CD14-positive monocyte (primary cell): ENCODE measurements around the gene DUS1L. TPM values are rescaled to one million over a fixed set of nuclear protein-coding genes. Genes with fewer than 3 reads are reported as not detected.

Experiments
- DNase-seq, 3 donors: peaks; one replicate each; pipeline ENCODE4 v3.0.0-alpha.2; 2011 to 2022
- H2AFZ ChIP-seq: 2 replicates; pipeline ENCODE4 v1.6.0; 2012; ENCODE audit warnings: mild to moderate bottlenecking, low read depth, low read length, inconsistent platforms; ENCODE audit not compliant: insufficient read depth, poor library complexity, severe bottlenecking
- H3K27ac ChIP-seq, 2 donors: 1 replicate in 1 of 2; 2 replicates in 1 of 2; pipeline ENCODE4 v1.5.1; 2012 to 2013; ENCODE audit warnings: low read length in 2 of 2, control low read depth in 1 of 2, inconsistent platforms in 1 of 2, low read depth in 1 of 2, mild to moderate bottlenecking in 1 of 2
- H3K27me3 ChIP-seq, 2 donors: one replicate each; pipeline versions ENCODE4 v1.6.0 to v1.6.1; 2011 to 2013; ENCODE audit warnings: low read length in 2 of 2; ENCODE audit not compliant: control insufficient read depth in 2 of 2, insufficient read depth in 2 of 2
- H3K36me3 ChIP-seq, 2 donors: replicated peaks in 1 of 2; 1 replicate in 1 of 2; 2 replicates in 1 of 2; pipeline versions ENCODE4 v1.5.1 to v1.6.1; 2012 to 2013; ENCODE audit warnings: low read length in 2 of 2, control low read depth in 1 of 2, inconsistent platforms in 1 of 2, mild to moderate bottlenecking in 1 of 2; ENCODE audit not compliant: insufficient read depth in 2 of 2, control insufficient read depth in 1 of 2
- H3K4me1 ChIP-seq, 2 donors: 1 replicate in 1 of 2; 2 replicates in 1 of 2; pipeline versions ENCODE4 v1.5.1 to v1.6.1; 2012 to 2013; ENCODE audit warnings: low read length in 2 of 2, control low read depth in 1 of 2, inconsistent platforms in 1 of 2, mild to moderate bottlenecking in 1 of 2, moderate library complexity in 1 of 2; ENCODE audit not compliant: insufficient read depth in 2 of 2, control insufficient read depth in 1 of 2
- H3K4me2 ChIP-seq: replicated peaks from 2 replicates; pipeline ENCODE3; 2012; ENCODE audit warnings: low read length, moderate library complexity, mild to moderate bottlenecking; ENCODE audit not compliant: poor library complexity, severe bottlenecking; ENCODE audit errors: extremely low read depth
- H3K4me3 ChIP-seq, 3 experiments: fragments of 200-600 bp in 1 of 3; sonication (generic) in 1 of 3; replicated peaks in 1 of 3; 1 replicate in 2 of 3; 2 replicates in 1 of 3; pipeline ENCODE4 v1.5.1; 2011 to 2013; ENCODE audit warnings: low read length in 3 of 3, mild to moderate bottlenecking in 3 of 3, control low read depth in 2 of 3, low read depth in 2 of 3, inconsistent platforms in 1 of 3, moderate library complexity in 1 of 3
- H3K79me2 ChIP-seq: 2 replicates; pipeline ENCODE4 v1.6.0; 2012; ENCODE audit warnings: mild to moderate bottlenecking, control low read depth, inconsistent platforms, low read length, moderate library complexity; ENCODE audit not compliant: insufficient read depth
- H3K9ac ChIP-seq: 2 replicates; pipeline ENCODE4 v1.6.0; 2017; ENCODE audit warnings: low read length, mild to moderate bottlenecking; ENCODE audit not compliant: insufficient read depth, poor library complexity, severe bottlenecking
- H3K9me3 ChIP-seq, 2 donors: replicated peaks in 1 of 2; 1 replicate in 1 of 2; 2 replicates in 1 of 2; pipeline versions ENCODE4 v1.5.1 to v1.6.1; 2012 to 2013; ENCODE audit warnings: low read length in 2 of 2, control low read depth in 1 of 2; ENCODE audit not compliant: control insufficient read depth in 1 of 2, insufficient read depth in 1 of 2
- H4K20me1 ChIP-seq: 2 replicates; pipeline ENCODE4 v1.6.0; 2012; ENCODE audit warnings: mild to moderate bottlenecking, low read length, control low read depth, moderate library complexity; ENCODE audit not compliant: insufficient read depth
- H3K27ac Mint-ChIP-seq, 7 donors: one replicate each; pipeline ENCODE4 v1.8.0; 2020; ENCODE audit warnings: mild to moderate bottlenecking in 7 of 7, mixed read lengths in 7 of 7, moderate library complexity in 6 of 7, inconsistent platforms in 2 of 7
- H3K27me3 Mint-ChIP-seq, 3 donors: one replicate each; pipeline ENCODE4 v1.8.0; 2021 to 2022; ENCODE audit warnings: low read depth in 3 of 3, mild to moderate bottlenecking in 3 of 3, mixed read lengths in 3 of 3, moderate library complexity in 3 of 3, inconsistent platforms in 1 of 3
- H3K36me3 Mint-ChIP-seq, 2 donors: one replicate each; pipeline ENCODE4 v1.8.0; 2020; ENCODE audit warnings: mixed read lengths in 2 of 2, inconsistent platforms in 1 of 2, mild to moderate bottlenecking in 1 of 2
- H3K4me1 Mint-ChIP-seq: one replicate; pipeline ENCODE4 v1.8.0; 2020; ENCODE audit warnings: mild to moderate bottlenecking, mixed read lengths
- H3K4me3 Mint-ChIP-seq, 2 donors: one replicate each; pipeline ENCODE4 v1.8.0; 2020; ENCODE audit warnings: mild to moderate bottlenecking in 2 of 2, mixed read lengths in 2 of 2, moderate library complexity in 1 of 2
- H3K9me3 Mint-ChIP-seq, 7 donors: one replicate each; pipeline ENCODE4 v1.8.0; 2020 to 2022; ENCODE audit warnings: mixed read lengths in 7 of 7, mild to moderate bottlenecking in 6 of 7, moderate library complexity in 6 of 7, inconsistent platforms in 2 of 7
- WGBS: methylation state at CpG from one replicate; pipeline ENCODE4 v1.1.5; 2013; ENCODE audit warnings: missing lambda C conversion rate; ENCODE audit not compliant: insufficient coverage; 5-methylcytosine and 5-hydroxymethylcytosine counted together
- intact Hi-C, 2 donors: fragments of 100-400 bp; cut with micrococcal nuclease; formaldehyde crosslinking; loops; one replicate each; pipeline versions ENCODE4 v1.15.0 to v1.15.1; 2023
- polyA plus RNA-seq, 3 donors: library from polyadenylated mRNA; depleted of rRNA in 1 of 3; unstranded in 2 of 3; stranded (reverse) in 1 of 3; fragments of 300-500 nt in 2 of 3; fragments of >200 nt in 1 of 3; fragmentation: Illumina TruSeq in 2 of 3; gene quantifications; 1 replicate in 2 of 3; 2 replicates in 1 of 3; pipeline ENCODE4 v1.2.3, GENCODE V29; 2012 to 2021
- TF ChIP-seq, protein P1 (sequence below): fragments of 200-600 bp; IDR thresholded peaks from one replicate; pipeline ENCODE4 v1.8.0; 2022; ENCODE audit warnings: antibody characterized with exemption, mild to moderate bottlenecking

DUS1L gene
- polyA plus RNA-seq, 3 donors: 23.9 to 175 (median 47.6) TPM

DNA sequence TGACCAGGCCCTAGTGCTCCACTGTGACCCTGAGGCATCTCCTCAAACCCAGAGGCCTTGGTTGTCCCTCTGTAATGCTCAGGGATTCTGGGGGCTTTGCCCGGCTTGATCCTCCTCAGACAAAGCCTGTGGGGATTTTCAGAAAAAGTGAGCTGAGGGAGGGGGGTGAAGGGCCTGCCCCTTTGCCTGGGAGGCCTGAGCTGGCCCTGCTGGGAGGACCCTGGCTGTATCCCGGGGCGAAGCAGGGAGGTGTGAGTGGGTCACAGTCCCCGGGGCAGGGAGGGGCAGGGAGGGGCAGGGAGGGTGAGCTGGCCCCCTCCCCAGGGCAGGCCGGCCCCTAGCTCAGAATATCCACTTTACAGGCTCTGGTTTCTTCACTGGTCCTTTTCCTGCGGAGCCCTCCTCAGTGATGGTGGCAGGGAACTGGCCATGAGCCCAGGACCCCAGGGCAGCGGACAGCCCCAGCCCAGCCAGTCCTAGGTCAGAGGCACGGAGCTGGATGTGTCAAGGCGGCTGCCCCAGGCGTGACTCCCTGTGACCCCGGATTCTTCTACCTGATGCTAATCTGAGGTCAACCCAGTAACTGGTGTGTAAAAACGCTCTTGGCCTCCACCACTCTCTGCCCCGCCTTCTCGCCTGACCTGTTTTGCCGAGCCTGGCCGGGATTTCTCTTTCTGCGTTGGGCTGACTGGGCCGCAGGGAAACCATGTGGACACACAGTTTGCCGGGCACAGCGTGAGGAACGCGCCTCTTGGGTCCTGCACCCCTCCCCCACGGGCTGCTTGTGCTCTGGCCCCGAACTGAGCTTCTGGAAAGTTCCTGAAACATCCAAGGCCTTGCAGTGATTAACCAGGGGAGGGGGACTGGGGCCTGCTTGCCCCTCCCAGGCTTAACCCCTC lies 38.2 kb upstream of the DUS1L start:
- TF ChIP-seq, protein P1, sequence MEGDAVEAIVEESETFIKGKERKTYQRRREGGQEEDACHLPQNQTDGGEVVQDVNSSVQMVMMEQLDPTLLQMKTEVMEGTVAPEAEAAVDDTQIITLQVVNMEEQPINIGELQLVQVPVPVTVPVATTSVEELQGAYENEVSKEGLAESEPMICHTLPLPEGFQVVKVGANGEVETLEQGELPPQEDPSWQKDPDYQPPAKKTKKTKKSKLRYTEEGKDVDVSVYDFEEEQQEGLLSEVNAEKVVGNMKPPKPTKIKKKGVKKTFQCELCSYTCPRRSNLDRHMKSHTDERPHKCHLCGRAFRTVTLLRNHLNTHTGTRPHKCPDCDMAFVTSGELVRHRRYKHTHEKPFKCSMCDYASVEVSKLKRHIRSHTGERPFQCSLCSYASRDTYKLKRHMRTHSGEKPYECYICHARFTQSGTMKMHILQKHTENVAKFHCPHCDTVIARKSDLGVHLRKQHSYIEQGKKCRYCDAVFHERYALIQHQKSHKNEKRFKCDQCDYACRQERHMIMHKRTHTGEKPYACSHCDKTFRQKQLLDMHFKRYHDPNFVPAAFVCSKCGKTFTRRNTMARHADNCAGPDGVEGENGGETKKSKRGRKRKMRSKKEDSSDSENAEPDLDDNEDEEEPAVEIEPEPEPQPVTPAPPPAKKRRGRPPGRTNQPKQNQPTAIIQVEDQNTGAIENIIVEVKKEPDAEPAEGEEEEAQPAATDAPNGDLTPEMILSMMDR: no peak
- no peaks in the 10 kb centered on the region for H3K9me3 Mint-ChIP-seq
- intact Hi-C loops: no loop called here
- peaks cover 0 to 4% (median 0%) of the 10 kb centered on the region in 3 donors for H3K27me3 Mint-ChIP-seq
- Histone ChIP-seq H3K36me3 (no peaks in the 10 kb centered on the region), H3K9ac (no peak overlapping the region), H3K4me1 (peaks cover 35 to 38% of the 10 kb centered on the region in 2 donors), H3K27ac (no peak overlapping the region), H4K20me1 (no peaks in the 10 kb centered on the region), H3K9me3 (no peaks in the 10 kb centered on the region), H2AFZ (no peak overlapping the region), H3K4me2 (no peak overlapping the region), H3K4me3 (no peak overlapping the region), H3K79me2 (no peaks in the 10 kb centered on the region), H3K27me3 (no peaks in the 10 kb centered on the region)
- H3K4me1 Mint-ChIP-seq: peaks cover 41% of the 10 kb centered on the region
- no peak for DNase-seq
- peak overlapping the region in 1 of 7 donors; percentile 46 for H3K27ac Mint-ChIP-seq
- H3K36me3 Mint-ChIP-seq: no peaks in the 10 kb centered on the region
- no peak overlapping the region for H3K4me3 Mint-ChIP-seq
- 93% methylated on average over 19 of the region's 24 CpGs for WGBS

- H3K4me3 Mint-ChIP-seq: no peak overlapping the region
Measured at GRCh38 chr17:82101767-82102679, 36.4 kb upstream of the DUS1L start.

More at GRCh38 chr17:82101767-82102679, 36.4 kb upstream of the DUS1L start:
- Histone ChIP-seq H4K20me1 (no peaks in the 10 kb centered on the region), H3K36me3 (no peaks in the 10 kb centered on the region), H2AFZ (no peak overlapping the region), H3K79me2 (no peaks in the 10 kb centered on the region), H3K9ac (no peak overlapping the region), H3K4me1 (peaks cover 33 to 48% of the 10 kb centered on the region in 2 donors), H3K27ac (no peak overlapping the region), H3K27me3 (no peaks in the 10 kb centered on the region), H3K4me3 (no peak overlapping the region), H3K4me2 (no peak overlapping the region), H3K9me3 (no peaks in the 10 kb centered on the region)
- TF ChIP-seq, protein P1: no peak
- 78% methylated on average over 15 of the region's 18 CpGs for WGBS
- no peak for DNase-seq
- H3K27ac Mint-ChIP-seq: peak overlapping the region in 2 of 7 donors; percentile 18 to 35
- no peaks in the 10 kb centered on the region for H3K9me3 Mint-ChIP-seq
- peaks cover 0 to 4% (median 0%) of the 10 kb centered on the region in 3 donors for H3K27me3 Mint-ChIP-seq
- H3K36me3 Mint-ChIP-seq: no peaks in the 10 kb centered on the region
- peaks cover 36% of the 10 kb centered on the region for H3K4me1 Mint-ChIP-seq
- intact Hi-C loops: no loop called here
